ENCODE results near the gene BROX. TPM values are rescaled to one million over a fixed set of nuclear protein-coding genes. Genes with fewer than 3 reads are reported as not detected.
"Not testable (repeated sequence)": the region's sequence is repeated elsewhere in the genome, so short reads cannot be mapped to it uniquely, and the experiment has no call there.

Gene BROX
- polyA plus RNA-seq, 4 donors, result 34.4 to 56.8 (median 48.1) TPM

GRCh38 chr1:222730866-222731265 lies 18.5 kb downstream of the BROX start:
- DNase-seq (ENCODE audit: low read depth in 4 of 4, low spot score in 3 of 4), result no peak

- DNase-seq (ENCODE audit: low read depth in 4 of 4, low spot score in 3 of 4), result no peak
Measured at GRCh38 chr1:222732216-222733159, 20.1 kb downstream of the BROX start.

GRCh38 chr1:222734740-222735139 lies 22.4 kb downstream of the BROX start:
- no peak for DNase-seq (ENCODE audit: low read depth in 4 of 4, low spot score in 3 of 4)

GRCh38 chr1:222736470-222736869 lies 24.1 kb downstream of the BROX start:
- no peak for DNase-seq (ENCODE audit: low read depth in 4 of 4, low spot score in 3 of 4)

GRCh38 chr1:222736972-222737371 lies 24.6 kb downstream of the BROX start, which contains the start of gene FAM177B:
Gene FAM177B, plus strand, starts transcription at chr1:222737202. Its CDS starts 9,344 bp downstream, at chr1:222746546.
- no peak for DNase-seq (ENCODE audit: low read depth in 4 of 4, low spot score in 3 of 4)

- no peak for DNase-seq (ENCODE audit: low read depth in 4 of 4, low spot score in 3 of 4)
Measured at GRCh38 chr1:222739465-222739864, 27.1 kb downstream of the BROX start.

- no peak for DNase-seq (ENCODE audit: low read depth in 4 of 4, low spot score in 3 of 4)
Measured at GRCh38 chr1:222739929-222740328, 27.6 kb downstream of the BROX start.

- not testable (repeated sequence) for DNase-seq (ENCODE audit: low read depth in 4 of 4, low spot score in 3 of 4)
Measured at GRCh38 chr1:222741630-222742457, 29.5 kb downstream of the BROX start.

GRCh38 chr1:222749927-222750326 lies 37.6 kb downstream of the BROX start:
- no peak for DNase-seq (ENCODE audit: low read depth in 4 of 4, low spot score in 3 of 4)

- DNase-seq (ENCODE audit: low read depth in 4 of 4, low spot score in 3 of 4), result no peak
Measured at GRCh38 chr1:222750651-222751050, 38.3 kb downstream of the BROX start.

GRCh38 chr1:222751255-222751654 lies 38.9 kb downstream of the BROX start:
- DNase-seq (ENCODE audit: low read depth in 4 of 4, low spot score in 3 of 4), result no peak

- DNase-seq (ENCODE audit: low read depth in 4 of 4, low spot score in 3 of 4), result no peak
Measured at GRCh38 chr1:222754366-222755139, 42.2 kb downstream of the BROX start.

- DNase-seq (ENCODE audit: low read depth in 4 of 4, low spot score in 3 of 4), result no peak
Measured at GRCh38 chr1:222757646-222758268, 45.4 kb downstream of the BROX start.

GRCh38 chr1:222759451-222760035 lies 47.2 kb downstream of the BROX start:
- DNase-seq (ENCODE audit: low read depth in 4 of 4, low spot score in 3 of 4), result no peak

GRCh38 chr1:222761083-222761482 lies 48.7 kb downstream of the BROX start:
- no peak for DNase-seq (ENCODE audit: low read depth in 4 of 4, low spot score in 3 of 4)

GRCh38 chr1:222762178-222762577 lies 49.8 kb downstream of the BROX start:
- not testable (repeated sequence) for DNase-seq (ENCODE audit: low read depth in 4 of 4, low spot score in 3 of 4)

GRCh38 chr1:222767152-222767571 lies 54.8 kb downstream of the BROX start:
- no peak for DNase-seq (ENCODE audit: low read depth in 4 of 4, low spot score in 3 of 4)

GRCh38 chr1:222768592-222768991 lies 56.2 kb downstream of the BROX start:
- DNase-seq (ENCODE audit: low read depth in 4 of 4, low spot score in 3 of 4), result no peak

- DNase-seq (ENCODE audit: low read depth in 4 of 4, low spot score in 3 of 4), result no peak
Measured at GRCh38 chr1:222769181-222769580, 56.8 kb downstream of the BROX start.

Measured in right renal pelvis (tissue), 4 donors.